ENCODE data around the gene KIRREL3.
"Not testable (repeated sequence)": the region's sequence is repeated elsewhere in the genome, so short reads cannot be mapped to it uniquely, and the experiment has no call there.

KIRREL3 gene

DNA sequence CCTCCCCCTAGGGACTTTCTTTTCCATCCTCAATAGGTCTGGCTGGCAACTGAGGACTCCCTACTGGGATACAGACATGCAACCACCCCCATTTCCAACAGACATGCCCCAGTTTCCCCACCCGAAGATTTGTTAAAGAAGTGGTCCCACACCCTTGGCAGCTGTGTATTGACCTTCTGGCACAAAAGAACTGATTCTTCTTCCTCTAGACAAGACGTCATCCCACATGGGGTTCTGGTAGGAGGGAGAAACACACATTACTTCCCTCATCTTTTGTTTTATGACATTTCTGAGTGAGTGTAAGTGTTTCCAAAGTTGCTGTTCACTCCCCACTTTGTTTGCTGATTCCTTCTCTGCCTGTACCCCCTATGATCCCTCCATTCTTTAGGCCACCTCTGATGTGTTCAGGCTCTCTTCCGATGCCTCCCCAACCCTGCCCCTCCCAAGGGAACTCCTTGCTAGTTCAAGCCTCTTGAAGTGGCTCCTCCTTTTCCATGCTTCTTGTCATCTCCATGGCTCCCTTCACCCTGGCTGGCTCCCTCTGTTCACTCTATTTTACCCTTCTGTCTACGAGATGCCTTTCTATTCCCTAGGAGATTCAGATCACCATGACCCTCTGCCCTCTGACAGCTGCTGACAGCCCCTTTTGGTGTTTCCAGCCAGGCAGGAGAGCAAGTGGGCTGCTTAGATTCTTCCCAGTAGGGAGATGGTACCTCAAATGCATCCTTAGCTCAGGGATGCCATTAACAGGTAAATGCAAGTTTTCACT lies 4.3 kb downstream of the KIRREL3 start:
- DNase-seq = no peak

DNA sequence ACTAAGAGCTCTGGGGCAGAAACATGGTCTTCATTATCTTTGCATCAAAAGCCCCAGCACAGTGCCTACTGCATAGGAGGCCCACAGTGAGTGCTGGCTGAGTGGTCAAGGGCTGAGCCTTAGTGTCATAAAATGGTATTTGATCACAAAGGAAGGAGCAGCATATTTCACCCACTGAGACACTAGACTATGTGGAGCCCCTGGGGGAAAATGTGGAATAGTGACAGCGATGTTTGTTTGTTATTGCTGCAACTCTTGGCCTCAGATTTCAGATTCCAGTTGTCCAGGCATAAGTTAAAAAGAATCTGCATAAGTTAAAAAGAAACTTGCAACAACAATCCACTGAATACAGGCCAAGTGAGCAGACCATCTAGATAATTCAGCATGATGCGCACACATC lies 7.0 kb downstream of the KIRREL3 start:
- DNase-seq = no peak

DNA sequence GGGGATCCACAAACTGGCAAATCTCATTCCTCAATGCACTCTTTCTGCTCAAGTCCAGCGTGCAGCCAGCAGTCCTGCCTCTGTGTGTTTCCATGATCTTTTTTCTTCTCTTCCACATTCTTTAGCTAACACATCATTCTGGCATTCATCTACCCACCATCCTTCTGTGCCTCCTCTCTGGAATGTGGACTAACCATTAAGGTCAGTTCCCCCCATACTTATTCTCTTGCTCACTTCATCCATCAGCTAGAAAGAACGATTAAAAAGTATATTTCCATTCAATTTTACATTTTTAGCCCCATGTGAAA lies 7.8 kb downstream of the KIRREL3 start:
- no peak for DNase-seq

DNA sequence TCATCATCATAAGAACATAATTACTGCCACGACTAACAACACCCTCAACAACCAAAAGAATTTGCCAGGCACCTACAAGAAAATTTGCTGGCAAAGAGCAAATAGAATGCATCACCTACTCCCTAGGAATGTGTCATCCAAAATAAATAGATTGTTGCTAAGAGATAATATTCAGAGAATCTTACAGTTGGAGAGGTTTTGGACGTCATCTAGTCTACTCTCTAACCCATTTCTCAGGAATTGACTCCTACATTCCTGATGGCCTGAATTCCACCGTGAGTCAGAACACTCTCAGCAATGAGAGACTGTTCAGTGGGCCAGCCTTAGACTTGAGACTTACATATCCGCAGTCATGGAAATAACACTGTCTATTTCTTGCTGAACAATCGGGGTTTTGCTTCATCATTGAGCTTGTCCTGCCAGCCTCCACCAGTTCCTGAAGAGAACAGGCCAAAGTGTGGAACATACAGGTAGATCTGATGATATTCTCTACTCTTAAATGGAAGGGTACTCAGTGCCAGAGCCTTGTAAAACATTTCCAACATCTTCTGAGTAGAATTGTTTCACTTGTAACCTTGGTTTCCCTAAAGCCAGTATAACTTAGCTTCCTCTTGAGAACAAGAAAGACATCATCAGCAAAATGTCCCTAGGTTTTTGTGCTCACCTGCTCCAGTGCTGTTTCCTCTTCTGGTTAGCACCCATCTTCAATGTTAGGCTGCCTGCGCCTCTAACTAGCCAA lies 8.3 kb downstream of the KIRREL3 start:
- DNase-seq = no peak

DNA sequence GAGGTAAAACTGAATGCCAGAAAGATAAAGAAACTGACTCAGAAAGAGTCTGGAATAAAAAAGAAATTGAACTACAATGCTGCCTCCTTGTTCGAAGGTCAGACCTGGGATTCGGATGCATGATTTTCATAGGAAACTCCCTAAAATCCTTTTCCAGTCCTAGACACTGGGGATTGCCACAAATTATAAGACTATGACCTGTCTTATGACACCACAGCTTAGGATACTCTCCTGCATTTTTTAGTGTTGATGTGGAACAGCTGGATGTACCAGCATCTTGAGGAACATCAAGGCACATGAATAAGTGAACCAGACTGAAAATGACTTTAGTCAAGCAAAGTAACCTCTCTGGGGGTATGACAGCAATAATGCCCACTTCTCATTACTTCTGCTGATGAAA lies 9.0 kb downstream of the KIRREL3 start:
- no peak for DNase-seq

DNA sequence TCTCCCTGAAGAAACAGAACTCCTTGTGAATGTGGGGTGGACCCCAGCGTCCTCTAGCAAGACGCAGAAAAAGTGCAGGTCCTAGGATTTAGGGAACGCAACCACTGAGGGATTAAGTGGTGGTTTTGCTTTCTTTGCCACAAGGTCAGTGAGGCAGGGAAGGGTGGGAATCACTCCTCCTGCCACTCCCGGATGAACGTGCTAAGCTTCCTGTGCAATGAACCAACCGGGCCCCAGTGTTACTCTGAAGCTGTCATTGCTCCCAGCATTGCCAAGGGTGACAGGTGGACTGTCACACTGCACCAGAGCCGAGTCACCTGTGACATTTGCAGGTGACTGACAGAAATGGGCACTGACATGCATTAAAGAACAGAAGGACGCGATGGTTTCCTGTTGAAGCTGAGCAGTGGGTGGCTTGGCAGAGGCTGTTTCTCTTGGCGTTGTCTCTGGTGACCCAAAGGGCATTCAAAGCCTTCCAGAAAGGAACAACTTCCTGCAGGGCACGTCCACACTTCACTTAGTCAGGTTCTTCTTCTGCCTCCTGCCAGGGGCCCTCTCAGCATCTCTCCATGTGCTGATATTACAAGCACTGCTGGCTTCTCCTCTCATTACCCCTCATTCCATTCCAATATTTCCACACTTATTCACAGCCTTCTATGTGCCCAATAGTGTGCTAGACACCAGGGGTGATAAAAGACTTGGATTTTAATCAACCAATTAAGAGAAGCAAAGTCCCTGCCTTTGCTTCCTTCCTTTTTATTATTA lies 9.7 kb downstream of the KIRREL3 start:
- DNase-seq = no peak

DNA sequence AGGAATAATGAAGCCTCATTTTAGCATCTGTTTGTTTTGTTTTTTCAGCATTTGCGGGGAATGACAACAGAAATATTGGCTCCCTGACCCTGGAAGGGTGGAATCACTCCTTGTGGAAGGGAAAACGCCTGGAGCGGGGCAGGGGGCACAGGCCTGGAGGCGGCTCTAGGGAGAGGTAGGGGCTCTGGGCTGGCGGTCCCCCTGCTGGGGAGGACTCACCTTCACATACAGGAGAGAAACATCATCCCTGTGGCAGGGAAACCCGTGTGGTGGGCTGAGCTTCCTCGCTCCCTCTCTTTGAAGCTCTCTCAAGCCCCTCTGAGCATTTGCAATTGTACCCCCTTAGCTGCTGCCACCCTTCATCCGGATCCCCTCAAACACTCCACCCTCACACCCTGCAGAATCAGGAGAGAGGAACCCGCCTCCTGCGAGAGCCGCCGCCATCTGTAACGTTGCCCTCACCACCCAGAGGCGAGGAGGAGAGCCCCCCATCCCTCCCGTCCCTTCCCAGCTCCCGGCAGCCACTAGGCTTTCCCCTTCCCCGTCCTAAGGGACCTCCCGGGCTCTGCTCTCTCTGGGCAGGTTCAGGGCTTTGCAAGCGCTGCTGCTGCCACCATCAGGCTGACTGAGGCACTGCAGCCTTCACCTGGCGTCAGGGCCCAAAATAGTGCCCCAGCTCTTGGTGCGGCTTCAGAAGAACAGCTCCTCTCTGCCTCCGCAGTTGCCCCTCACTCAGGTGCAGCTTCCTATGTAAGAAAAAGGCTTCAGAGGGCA lies 10.4 kb downstream of the KIRREL3 start:
- DNase-seq = peak; percentile 76

DNA sequence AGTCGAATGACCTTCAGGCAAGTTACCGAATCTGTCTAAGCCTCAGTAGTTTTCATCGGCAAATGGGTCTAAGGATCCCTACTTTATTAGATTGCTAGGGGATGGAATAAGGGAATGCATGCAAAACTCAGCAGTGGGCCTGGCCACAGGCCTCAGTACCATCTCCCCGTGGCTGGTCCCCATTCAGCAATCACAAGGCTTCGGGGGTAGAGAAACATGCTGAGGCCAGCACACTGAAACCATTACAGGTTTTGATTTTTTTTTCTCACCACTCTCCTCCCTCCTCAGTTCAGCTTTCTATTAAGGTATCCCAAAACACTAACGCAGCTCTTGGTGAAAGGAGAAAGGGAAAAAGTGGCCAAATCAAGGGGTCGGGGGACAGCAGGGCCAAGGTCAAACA lies 11.9 kb downstream of the KIRREL3 start:
- no peak for DNase-seq

DNA sequence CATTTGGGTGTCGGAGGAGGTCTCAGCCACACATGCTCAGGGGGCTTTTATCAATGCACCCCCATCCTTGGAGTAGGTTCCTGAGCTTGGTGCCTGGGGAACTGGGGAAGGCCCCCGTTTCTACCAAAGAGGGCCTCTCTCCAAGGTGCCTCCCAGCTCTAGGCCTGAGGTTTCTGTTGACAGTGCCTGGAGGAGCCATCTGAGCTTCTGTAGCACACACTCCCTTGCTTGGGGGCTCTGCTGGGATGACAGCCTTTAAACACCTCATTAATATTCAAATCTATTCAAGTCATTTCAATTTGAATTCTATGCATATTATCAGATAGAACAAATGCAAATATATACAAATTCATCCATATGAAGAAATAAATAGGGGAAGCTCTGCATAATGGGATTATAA lies 18.9 kb downstream of the KIRREL3 start:
- no peak for DNase-seq

DNA sequence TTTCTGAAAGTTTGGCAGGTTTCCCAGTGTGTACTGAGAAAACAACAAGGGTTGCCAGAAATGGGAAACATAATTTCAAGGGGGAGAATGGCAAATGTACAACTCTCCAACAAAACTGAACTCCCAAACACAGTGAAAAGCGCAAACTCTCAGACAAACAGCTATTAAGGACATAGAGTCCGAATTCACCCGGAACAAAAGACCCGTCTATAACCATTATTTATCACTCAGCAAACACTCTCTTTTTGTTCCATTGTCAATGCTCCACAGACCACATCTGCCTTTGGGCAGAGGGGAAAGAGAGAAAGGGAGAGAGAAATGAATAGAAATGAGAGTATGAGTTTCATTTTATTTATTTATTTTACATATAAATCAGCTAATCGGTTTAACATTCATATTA lies 21.7 kb downstream of the KIRREL3 start:
- peak; percentile 98 for DNase-seq

DNA sequence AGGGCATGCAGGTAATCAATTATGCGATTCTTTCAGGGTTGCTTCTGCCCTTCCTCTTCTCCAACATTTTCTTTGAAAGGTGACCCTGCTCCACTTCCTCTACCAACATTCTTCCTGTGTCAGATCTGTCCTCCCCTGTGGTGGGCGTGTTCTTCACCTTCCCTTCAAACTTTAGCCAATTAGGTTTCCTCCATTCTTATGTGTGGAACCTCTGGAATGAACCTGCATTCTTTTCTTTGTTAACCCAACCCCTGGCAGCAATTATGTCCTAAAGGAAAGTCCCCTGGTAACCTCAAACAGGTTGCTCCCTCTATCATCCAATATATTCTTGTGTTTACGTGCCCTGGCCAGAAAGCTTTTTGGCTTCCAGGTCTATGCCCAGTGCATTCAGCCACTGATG lies 22.4 kb downstream of the KIRREL3 start:
- no peak for DNase-seq

DNA sequence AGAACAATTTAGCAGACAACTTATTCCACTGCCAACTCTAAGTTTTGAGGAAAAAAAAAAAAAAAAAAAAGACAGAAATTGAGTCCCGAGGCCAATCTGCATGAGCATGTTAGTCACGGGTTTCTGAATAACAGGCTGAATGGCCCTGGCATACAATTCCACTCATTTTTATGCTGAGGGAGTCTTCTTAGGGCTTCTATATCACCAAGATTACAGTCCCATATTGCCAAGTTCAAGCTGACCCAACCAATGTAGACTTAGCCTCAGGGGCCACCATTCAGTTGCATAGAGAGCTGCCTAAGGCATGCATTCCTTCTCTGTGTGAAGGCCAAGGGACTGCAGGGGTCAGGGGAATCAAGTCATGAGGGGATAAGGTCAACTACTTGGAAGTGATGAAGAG lies 27.5 kb downstream of the KIRREL3 start:
- no peak for DNase-seq

DNA sequence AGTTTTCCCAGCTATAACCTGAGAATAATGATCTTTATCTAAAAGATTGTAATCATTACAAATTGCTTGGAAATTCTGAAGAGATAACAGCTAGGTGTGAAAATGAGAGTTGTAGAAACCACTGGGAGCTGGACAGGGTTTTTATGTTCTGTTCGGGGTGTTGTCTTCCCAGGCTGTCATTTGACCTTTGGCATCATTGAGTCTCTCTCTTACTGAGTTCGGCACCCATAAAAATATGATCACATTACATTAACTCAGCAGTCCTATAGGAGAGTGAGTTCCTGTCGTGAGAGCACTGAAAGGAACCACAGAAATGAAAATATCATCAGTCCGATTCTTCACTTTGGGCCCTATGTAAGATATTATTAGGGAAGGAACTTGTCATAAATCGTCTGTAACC lies 29.3 kb downstream of the KIRREL3 start:
- no peak for DNase-seq

DNA sequence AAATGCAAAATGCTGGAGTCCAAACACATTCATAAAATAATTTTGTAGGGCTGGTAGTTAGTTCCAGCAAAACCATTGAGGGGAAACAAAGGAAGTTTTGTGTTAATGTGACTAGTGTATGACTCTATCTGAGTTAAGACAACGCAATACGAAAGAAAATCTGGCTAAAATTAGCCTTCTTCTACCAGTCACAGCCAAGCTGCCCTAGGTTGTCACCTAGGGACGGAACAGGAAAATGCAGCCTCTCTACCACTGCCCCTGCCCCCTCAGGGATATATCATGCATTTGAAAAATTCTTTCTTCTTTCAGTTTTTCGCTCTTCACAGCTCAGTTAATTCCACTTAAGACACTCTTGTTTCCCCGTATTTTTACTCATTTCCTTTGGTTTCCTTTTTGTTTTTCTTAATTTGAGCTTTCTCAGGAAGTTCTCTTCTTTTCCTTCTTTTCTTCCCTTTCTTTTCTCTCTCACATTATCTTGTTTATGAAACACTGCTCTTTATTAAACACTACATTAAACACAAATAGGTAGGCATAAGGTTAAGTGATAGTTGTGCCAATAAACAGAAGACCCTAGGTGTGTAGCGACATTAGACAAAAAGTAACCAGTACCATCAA lies 30.6 kb downstream of the KIRREL3 start:
- no peak for DNase-seq

DNA sequence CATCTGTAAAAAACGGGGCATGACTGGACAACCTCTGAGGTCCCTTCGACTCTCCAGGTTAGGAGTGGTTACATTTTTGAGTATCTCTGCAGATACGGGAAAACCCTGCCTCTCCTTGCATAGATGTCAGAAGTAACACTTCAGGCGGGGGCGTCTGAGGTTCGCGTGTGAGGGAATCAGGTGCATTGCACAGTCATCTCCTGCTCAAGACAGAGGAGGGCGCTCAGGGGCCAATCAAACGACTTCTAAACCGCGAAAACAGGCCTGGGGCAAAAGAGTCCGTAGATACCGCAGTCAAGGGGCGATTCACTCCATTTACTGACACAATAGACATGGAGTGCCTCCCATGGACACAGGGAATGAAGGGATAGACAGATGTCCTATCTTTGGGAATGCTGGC lies 31.7 kb downstream of the KIRREL3 start:
- DNase-seq = no peak

DNA sequence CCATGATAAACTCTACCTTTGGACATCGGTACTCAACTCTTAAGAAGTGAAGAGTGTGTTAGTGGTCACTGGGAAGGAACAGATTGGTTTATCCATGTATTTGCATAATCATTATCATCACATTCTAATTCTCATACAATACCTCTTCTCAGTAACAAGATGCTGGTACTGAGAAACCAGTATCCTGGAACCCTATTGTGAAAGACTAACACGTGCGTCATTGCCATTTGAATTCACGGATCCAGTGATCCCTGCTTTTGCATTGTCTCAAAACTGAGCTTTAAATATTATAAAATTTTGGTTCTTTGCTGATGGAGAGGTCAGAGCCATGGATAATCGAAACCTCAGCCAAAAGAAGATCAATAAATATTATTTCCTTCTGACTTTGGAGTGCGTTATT lies 35.2 kb downstream of the KIRREL3 start:
- DNase-seq = no peak

DNA sequence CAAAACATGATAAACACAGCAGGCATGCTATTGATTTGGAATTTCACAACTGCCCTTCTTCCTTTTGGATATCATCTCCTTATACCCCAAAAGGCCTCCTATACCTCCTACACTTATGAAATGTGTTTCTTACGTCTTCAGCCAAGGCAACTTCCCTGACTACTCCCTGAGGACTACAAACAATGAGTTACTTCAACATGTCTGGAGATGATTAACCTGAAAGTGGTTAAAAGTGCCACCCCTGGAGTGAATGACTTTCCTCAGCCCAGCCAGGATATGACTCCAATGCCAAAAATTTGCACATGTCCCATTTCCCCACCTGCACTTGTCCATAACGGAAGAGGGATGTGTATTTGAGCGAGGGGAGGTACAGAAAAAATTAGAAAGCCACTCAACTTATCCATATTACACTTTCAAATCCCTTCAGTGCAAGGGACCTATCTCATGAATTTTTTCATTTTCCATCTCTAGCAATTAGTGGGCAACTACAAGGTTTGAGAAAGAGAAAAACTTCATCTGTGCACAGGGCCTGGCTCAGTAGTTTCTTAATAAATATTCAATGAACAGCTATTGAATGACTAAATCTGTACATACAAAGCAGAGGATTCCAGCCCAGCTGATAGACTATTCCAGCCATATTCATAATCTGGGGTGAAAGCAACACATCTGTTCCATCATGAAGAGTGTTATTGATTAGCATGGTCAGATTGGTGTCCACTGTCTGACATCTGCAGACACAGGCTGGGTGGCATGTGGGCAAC lies 36.8 kb downstream of the KIRREL3 start:
- DNase-seq = no peak

DNA sequence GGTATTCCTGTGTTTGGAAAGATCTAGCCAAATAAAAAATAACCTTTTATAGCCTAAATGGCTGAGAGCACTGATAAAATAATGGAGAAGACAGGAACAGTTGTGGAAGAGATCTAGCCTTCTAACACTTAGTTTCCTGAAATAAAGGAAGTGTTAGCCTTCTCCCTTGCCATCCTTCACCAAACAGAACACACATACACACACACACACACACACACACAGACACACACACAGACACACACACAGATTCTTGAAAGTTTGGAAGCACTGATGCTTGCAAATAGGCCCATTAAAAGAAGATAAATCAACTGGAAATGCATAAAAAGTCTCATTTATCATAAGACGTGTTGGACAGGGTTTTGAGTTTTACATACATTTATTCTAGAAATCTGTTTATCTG lies 37.5 kb downstream of the KIRREL3 start:
- no peak for DNase-seq

DNA sequence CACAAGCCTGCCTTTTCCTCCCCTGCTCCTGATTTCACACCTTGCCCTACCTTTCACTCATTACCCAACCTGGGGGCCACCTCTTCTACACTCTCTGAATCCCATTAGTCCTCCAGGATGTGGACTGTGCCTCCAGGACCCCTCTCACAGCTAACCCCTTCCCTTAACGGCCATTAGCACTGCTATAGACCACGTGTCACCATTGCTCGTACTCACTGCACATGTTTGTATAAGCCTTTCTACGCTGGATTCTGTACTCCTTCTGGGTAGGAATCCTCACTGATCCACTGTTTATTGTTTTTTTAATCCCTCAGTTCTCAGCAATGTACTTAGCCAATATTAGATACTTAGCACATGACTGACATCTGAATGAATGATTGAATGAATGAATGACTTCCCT lies 40.9 kb downstream of the KIRREL3 start:
- no peak for DNase-seq

DNA sequence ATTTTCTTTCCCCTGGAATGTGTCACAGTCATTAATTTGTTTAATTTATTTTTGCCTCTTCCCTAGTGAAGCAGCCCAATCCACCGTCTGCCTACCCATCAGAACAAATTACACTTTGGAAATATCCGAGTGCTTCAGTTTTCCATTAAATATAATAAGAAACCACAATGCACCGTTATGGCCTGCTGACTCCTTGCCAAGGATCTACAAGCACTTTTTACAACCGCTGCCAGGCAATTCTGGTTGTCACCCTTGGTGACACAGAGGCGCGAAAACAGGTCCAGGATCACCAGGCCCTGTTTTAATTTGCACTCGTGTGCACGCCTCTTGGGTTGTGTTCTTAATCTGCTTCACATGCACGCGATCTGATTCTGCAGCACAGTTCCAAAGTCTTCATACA lies 43.9 kb downstream of the KIRREL3 start:
- no peak for DNase-seq

DNA sequence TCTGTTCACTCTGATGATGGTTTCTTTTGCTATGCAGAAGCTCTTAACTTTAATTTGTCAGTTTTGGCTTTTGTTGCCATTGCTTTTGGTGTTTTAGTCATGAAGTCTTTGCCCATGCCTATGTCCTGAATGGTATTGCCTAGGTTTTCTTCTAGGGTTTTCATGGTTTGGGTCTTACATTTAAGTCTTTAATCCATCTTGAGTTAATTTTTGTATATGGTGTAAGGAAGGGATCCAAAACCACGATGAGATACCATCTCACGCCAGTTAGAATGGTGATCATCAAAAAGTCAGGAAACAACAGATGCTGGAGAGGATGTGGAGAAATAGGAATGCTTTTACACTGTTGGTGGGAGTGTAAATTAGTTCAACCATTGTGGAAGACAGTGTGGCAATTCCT lies 48.0 kb downstream of the KIRREL3 start:
- not testable (repeated sequence) for DNase-seq

DNA sequence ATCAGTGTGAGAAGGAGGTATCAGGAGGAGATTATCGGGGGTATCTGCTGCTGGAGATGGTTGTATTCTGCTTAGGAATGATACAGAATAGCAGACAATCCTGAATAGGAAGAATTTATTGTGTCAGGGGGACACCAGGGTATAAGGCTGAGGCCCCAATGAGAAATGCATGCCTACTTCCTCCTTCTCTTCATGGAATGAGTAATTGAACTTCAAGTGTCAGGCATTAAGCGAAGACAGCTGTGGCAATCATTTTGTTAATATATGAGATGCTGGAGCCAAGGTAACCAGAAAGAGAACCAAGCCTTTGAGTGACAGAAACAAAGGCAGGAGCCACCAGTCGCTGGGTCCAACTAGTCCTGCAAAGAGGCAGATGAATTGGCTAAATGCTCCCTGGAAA lies 49.1 kb downstream of the KIRREL3 start:
- no peak for DNase-seq
